GM18858 (cell line): ENCODE measurements around the gene SHD.
"Not testable (repeated sequence)": the region's sequence is repeated elsewhere in the genome, so short reads cannot be mapped to it uniquely, and the experiment has no call there.

Source experiments
- ATAC-seq: cut with Tn5 transposase; IDR thresholded peaks from one replicate; pipeline ENCODE4 v1.9.1; 2021; ENCODE audit not compliant: unreplicated experiment

SHD gene, protein sequence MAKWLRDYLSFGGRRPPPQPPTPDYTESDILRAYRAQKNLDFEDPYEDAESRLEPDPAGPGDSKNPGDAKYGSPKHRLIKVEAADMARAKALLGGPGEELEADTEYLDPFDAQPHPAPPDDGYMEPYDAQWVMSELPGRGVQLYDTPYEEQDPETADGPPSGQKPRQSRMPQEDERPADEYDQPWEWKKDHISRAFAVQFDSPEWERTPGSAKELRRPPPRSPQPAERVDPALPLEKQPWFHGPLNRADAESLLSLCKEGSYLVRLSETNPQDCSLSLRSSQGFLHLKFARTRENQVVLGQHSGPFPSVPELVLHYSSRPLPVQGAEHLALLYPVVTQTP

DNA sequence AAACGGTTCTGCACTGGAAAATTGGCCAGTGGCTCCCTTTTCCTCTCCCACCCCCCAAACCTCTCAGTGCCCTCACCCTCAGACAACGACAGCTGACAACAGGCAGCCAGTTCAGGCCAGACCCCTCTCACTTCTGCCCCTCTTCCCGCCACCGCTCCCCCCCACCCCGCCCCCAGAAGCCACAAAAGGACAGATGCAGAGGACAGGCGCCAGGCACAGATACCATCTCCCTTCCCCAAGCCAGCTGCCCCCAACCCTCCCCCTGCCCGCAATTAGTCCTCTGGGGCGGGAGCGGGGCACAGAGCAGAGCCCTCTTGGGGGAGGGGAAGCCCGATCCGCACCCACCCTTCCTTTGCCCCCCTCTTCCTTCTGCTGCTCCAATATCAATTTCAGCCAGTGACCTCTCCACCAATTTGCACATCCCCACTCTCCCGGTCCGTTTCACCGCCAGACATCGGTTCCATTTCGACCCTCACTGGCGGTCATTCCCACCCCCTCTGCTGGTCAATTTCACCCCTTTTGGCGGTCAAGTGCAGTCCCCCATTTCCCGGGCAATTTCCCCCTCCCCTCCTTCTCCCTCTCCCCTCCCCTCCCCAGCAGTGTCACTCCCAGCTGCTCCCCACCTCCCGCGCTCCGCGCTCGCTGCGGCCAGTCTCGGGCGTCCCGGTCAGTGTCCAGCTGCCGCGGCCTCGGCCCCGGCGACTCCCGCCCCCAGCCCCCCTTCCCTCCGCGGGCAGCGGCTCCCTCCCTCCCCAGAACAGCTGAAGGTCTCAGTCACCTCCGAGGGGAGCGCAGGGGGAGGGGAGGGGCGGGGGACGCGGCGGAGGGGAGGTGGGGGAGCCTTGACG is at the start of gene SHD:
TSS of gene SHD (plus strand) at position 848 of the 848 bp plus-strand sequence. CDS start 798 bp downstream, outside the sequence.
- no peak for ATAC-seq

DNA sequence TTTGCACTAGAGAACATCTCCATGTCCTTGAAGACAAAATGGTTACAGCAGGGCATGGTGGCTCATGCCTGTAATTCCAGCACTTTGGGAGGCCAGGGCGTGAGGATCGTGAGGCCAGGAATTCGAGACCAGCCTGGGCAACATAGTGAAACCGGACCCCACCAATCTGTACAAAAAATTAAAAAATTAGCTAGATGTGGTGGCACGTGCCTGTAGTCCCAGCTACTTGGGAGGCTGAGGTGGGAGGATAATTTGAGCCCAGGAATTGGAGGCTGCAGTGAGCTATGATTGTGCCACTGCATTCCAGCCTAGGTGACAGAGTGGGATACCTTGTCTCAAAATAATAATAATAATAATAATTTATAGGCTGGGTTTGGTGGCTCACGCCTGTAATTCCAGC is 48.8 kb upstream of the SHD start:
- not testable (repeated sequence) for ATAC-seq

DNA sequence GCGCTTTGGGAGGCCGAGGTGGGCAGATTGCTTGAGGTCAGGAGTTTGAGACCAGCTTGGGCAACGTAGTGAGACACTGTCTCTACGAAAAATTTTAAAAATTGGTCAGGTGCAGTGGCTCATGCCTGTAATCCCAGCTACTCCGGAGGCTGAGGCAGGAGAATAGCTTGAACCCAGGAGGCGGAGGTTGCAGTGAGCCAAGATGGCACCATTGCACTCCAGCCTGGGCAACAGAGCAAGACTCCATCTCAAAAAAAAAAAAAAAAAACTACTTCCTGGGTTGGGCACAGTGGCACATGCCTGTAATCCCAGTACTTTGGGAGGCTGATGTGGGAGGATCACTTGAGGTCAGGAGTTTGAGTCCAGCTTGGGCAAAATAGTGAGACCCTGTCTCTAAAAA is 47.5 kb upstream of the SHD start:
- not testable (repeated sequence) for ATAC-seq

DNA sequence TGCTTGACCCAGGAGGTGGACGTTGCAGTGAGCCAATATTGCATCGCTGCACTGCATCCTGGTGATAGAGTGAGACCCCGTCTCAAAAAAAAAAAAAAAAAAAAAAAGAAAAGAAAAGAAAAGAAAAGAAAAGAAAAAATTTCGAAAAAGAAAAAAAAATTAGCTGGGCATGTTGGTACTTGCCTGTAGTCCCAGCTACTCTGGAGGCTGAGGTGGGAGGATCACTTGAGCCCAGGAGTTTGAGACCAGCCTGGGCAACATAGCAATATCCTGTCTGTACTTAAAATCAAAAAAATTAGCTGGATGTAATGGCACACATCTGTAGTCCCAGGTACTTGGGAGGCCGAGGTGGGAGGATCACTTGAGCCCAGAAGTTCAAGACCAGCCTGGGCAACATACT is 46.9 kb upstream of the SHD start:
- not testable (repeated sequence) for ATAC-seq

DNA sequence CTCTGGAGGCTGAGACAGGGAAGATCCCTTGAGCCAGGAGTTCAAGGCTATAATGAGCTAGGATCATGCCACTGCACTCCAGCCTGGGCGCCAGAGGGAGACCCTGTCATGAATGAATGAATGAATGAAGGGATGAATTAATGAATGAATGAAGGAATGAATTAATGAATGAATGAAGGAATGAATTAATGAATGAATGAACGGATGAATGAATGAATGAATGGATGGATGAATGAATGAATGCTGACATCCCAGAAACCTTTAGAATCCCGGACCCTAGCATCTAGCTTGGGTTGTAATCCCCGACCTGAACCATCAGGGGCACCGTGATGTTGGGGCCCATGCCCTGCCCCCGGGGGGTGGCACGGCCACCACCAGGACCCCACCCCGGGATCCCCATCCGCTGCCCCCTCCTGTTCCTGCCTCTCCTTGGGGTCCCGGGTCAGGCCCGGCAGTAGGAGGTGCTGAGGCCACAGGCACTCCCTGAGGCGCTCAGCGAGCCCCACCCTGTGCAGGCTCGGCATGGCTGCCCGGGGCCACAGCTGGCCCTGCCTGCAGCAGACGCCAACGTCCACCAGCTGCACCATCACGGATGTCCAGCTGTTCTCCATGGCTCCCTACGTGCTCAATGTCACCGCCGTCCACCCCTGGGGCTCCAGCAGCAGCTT is 46.3 kb upstream of the SHD start:
- no peak for ATAC-seq

DNA sequence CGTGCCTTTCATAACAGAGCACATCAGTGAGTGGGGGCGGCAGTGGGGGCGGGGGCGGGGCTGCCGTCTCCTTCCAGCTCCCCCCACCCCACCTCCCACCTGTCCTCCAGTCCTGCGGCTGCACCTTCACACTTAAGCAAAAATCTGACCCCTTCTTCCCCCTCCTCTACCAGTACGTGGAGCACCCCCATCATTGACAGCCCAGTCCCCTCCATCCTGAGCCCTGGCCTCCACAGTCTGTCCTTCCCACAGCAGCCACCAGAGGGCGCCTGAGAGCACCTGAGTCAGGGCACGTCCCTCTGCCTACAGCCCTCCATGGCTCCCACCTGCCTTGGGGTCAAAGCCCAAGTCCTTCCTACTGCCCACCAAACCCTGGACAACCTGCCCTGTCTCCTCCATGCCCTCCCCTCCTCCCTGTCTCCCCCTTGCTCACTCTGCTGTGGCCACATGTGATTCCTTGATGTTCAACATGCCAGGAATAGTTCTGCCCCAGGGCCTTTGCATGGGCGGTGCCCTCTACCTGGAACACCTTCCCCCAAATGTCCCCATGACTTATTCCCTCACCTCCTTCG is 45.7 kb upstream of the SHD start:
- no peak for ATAC-seq

DNA sequence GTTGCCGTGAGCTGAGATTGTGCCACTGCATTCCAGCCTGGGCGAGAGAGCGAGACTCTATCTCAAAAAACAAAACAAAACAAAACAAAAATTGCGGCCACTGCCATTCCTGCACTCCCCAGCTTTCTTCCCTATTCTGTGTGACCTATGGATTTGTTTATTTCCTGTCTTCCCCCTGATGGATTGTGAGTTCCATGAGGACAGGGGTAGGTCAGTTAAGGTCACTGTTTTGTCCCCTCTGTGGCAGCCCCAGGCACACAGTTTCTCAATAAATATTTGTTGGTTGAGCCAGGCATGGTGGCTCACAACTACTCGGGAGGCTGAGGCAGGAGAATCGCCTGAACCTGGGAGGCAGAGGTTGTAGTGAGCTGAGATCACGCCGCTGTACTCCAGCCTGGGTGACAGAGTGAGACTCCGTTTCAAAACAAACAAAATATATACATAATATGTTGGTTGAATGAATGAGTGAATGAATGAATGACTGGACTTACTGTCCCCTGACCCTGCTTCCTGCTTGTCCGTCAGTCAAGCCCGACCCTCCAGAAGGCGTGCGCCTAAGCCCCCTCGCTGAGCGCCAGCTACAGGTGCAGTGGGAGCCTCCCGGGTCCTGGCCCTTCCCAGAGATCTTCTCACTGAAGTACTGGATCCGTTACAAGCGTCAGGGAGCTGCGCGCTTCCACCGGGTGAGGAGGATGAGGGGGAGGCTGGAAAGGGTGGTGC is 44.8 kb upstream of the SHD start:
- no peak for ATAC-seq

DNA sequence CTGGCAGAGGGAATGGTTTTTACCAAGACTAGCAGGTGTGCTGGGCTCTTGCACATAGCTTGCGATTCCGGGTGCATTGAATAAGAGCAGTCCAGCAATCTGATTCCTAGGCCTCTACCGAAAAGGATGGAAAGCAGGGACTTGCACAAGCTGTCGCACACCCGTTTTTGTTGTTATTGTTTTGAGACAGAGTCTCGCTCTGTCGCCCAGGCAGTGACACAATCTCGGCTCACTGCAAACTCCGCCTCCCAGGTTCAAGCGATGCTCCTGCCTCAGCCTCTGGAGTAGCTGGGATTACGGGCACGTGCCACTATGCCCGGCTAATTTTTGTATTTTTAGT is 44.2 kb upstream of the SHD start:
- ATAC-seq = no peak

DNA sequence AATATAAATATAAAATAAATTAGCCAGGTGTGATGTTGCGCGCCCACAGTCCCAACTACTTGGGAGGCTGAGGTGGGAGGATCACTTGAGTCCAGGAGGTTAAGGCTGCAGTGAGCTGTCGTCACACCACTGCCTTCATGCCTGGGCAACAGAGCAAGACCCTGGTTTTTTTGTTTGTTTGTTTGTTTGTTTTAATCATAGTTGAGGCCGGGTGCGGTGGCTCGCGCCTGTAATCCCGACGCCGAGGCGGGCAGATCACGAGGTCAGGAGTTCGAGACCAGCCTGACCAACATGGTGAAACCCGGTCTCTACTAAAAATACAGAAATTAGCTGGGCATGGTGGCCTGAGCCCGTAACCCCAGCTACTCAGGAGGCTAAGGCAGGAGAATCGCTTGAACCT is 41.6 kb upstream of the SHD start:
- not testable (repeated sequence) for ATAC-seq

DNA sequence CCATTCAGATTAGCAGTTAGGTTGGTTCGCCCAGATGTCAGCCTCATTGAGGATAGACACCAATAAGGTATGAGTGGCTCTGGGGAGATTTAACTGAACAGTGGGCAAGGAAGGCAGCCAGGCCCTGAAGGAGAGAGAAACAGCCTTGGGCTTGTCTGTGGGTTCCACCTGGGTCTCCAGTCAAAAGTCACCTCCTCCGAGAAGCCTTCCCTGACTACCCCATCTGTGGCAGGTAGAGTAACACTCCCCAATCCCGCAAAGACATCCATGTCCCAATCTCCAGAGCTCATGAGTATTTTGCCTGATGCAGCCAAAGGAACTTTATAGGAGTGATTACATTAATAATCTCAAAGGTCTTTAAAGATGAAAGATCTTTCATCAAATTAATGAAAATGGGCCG is 40.2 kb upstream of the SHD start:
- ATAC-seq = no peak

DNA sequence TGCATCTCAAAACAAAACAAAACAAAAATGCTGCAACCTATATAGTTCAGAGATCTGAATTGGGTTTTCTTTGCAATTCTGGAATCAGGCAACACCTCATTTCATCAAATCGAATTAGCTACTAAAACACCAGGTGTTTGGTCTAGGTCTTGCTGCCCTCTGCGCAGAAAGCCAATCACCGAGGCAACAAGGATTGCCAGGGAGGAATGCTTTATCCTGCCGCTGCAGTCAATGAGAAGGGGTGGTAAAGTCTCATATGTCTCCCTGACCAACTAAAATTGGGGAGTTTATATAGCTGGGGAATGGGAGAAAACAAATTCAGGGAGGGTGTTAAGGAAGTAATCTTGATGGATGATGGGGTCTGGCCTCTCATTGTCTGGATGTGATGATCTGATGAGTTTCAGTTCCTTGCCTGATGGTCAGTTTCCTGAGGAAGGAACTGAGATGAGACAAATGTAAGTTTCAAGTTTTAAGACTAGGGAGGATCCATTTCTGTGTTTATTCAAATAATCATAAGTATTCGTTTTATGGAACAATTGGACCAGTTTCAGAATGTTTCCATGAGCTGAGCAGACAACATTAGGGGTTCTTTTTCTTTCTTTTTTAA is 37.1 kb upstream of the SHD start:
- ATAC-seq = no peak

DNA sequence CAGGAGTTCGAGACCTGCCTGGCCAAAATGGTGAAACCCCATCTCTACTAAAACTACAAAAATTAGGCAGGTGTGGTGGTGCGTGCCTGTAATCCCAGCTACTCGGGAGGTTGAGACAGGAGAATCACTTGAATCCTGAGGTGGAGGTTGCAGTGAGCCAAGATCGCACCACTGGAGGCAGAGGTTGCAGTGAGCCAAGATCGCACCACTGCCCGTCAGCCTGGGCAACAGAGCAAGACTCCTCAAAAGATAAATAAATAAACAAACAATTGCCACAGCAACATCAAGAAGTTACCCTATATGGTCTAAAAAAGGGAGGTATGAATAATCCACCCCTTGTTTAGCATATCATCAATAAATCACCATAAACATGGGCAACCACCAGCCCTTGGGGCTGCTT is 33.1 kb upstream of the SHD start:
- ATAC-seq = not testable (repeated sequence)

DNA sequence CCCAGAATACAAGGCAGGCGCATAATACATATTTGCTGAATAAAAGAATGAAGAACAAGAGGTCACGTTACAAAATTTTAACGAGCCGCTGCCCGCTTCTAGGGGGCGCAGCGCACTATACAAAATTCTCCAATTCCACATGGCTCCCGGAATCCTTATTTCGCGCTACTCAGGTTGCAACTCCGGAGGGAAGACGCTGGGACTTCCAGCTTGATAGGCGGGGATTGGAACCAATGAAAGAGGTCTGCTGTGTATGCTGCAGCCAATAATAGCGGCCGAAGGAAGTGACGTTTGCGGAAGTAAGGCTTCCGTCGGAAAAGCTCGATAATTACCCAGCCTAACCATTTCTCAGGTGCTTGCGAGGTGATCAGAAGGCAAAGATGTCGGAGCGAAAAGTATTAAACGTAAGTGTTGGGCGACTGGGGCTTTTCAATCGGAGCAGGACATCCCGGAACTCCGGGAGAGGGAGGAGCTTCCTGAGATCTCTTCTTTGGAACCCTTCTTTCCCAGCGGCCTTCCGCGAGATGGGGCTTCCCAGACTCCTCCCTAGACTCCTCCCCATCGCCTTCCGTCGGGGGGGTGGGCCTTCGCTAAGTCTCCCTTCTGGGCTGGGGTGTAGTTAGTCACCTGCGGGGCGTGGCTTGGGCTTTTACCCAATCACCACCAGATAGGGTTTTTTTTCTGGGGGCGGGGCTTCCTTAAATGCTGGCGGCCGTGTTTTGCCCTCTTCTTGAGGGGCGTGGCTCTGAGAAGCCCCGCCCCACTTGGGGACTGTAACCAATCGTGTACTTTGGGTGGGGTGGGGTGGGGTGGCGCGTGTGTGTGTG is 32.1 kb upstream of the SHD start, which contains the start of gene YJU2:
TSS of gene YJU2 (plus strand) at position 314 of the 827 bp plus-strand sequence. CDS start at position 381, 67 bp downstream.
- ATAC-seq = peak; percentile 62

DNA sequence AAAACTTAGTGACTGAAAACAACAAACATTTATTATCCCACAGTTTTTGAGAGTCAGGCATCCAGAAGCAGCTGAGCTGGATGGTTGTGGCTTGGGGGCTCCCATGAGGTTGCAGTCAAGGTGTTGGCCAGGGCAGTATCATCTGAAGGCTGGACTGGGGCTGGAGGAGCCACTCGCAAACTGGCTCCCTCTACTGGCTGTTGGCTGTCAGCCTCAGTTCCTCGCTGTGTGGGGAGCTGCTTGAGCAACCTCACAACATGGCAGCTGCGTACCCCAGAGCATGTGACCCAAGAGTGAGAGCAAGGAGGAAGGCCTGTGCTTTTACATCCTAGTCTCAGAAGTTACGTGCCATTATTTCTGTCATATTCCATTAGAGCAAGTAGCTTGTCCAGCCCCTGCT is 22.5 kb upstream of the SHD start:
- ATAC-seq = no peak

DNA sequence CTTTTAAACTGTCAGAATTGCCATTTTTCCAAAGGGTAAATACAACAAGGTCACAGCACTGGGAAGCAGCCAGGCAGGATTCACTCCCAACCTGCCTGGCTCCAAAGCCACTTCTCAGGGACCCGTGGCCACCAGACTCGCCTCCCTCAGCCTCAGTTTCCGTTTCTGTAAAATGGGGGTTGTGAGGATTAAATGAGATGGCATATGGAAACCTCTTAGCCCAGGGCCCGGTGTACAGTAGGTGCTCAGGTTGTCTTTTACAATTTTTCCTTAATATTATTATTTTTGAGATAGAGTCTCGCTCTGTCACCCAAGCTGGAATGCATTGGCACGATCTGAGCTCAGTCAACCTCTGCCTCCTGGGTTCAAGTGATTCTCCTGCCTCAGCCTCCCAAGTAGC is 22.0 kb upstream of the SHD start:
- ATAC-seq = no peak

DNA sequence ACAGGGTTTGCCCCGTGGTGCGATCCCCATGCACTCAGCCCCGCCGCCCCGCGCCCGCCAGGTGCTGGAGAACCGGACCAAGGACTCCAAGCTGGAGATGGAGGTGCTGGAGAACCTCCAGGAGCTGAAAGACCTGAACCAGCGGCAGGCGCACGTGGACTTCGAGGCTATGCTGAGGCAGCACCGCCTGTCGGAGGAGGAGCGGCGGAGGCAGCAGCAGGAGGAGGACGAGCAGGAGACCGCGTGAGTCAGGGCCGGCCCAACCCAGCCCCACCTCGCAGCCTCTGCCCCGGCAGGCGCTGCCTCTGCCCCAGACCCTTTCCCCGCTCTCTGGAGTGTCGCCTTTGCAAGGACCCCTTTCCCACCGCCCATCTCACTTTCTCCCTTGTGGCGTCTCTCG is 20.9 kb upstream of the SHD start:
- no peak for ATAC-seq

DNA sequence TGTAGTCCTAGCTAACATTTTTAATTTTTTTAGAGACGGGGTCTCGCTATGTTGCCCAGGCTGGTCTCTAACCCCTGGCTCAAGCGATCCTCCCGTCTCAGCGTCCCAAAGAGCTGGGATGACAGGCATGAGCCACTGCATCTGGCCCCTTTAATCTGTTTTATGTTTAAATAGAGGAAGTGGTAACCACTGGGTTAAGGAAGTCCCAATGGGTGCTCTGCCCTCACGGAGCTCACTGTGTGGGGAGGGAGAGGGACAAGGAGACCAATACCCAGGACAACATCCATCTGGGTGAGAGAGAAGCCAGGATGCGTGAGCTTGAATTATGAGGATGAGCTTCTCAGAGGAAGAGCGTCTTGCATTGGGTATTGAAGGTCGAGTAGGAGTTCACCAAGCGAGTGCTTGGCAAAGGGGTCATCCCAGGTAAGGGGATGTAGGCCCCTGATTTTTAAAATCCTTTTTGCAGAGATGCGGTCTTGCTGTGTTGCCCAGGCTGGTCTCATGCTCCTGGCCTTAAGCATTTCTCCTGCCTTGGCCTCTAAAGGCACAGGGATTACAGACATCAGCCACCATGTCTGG is 18.4 kb upstream of the SHD start:
- ATAC-seq = no peak

DNA sequence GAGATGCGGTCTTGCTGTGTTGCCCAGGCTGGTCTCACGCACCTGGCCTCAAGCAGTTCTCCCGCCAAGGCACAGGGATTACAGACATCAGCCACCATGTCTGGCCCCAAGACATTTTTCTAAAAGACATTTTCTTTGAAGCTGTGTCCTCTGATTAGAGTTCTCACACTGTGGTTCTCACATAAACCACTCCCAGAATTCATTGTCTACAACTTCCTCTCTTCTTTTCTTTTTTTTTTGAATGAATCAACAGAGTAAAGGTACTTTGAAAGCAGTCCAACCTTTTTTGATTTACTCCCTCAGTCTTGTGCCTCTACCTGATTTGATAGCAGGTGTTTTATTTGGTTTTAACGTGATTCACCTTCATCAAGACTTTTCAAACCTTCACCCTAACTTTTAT is 14.3 kb upstream of the SHD start:
- ATAC-seq = no peak
